Kidney epithelial cell (primary cell): Measurements from ENCODE around the gene TMEM178A. TPM values are rescaled to one million over a fixed set of nuclear protein-coding genes. Genes with fewer than 3 reads are reported as not detected.

Experiments used
- DNase-seq: peaks from one replicate; pipeline ENCODE4 v3.0.0-alpha.2; 2010; ENCODE audit warnings: low read depth
- H3K27me3 ChIP-seq: 2 replicates; pipeline ENCODE4 v1.6.0; 2011; ENCODE audit warnings: low read length; ENCODE audit not compliant: control insufficient read depth, insufficient read depth
- H3K36me3 ChIP-seq: 2 replicates; pipeline ENCODE4 v1.5.1; 2011; ENCODE audit warnings: low read length; ENCODE audit not compliant: control insufficient read depth, insufficient read depth
- H3K4me3 ChIP-seq: 2 replicates; pipeline ENCODE4 v1.5.1; 2011; ENCODE audit warnings: low read depth, mild to moderate bottlenecking, control low read depth, low read length
- total RNA-seq: library from RNA; depleted of rRNA; stranded (reverse); fragments of >200 nt; gene quantifications from 2 replicates; pipeline ENCODE4 v1.2.3, GENCODE V29; 2015
- TF ChIP-seq, protein P1 (sequence below): IDR thresholded peaks from 2 replicates; pipeline ENCODE4 v1.5.1; 2011; ENCODE audit warnings: mild to moderate bottlenecking, moderate library complexity, low read length, control low read depth, inconsistent platforms; ENCODE audit not compliant: insufficient read depth, poor library complexity, severe bottlenecking

TMEM178A gene
- total RNA-seq, 1 donor from 2014 or later: 1.7 TPM

DNA sequence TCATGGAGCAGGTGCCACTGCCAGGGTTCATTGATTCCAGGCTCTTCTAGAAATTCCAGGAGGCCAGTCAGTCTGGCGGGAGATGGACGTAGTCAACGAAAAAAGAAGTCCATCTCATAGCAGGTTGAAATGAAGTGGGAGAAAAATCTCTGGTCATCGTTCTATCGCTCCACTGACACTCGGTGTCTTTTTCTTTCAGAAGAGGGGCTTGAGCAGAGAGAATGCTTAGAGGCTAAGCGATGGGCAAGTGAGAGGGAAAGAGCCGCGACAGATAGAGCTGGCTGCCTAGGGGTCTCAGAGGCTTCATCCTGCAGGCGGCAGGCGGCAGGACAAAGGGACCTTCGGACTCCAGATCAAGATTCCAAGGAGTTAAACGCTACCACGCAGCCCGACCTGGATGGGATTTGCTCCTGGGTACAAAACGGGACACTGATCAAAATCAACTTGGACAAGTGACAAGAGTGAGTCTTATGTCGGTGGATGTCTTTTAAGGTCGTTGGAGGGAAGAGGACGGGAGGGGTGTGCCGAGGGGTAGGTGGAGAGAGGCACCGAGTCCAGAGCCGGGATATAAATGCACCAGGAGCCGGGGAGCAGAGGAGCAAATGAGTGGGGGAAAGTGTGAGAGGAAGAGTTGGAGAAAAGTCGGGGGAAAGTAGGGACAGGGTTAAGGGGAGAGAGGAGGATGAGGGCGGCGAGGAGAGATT, 677 bp upstream of the TMEM178A start:
- no peak for DNase-seq
- Histone ChIP-seq H3K27me3 (peaks cover 24% of the 10 kb centered on the region), H3K4me3 (peak overlapping the region; percentile 12), H3K36me3 (no peaks in the 10 kb centered on the region)
- TF ChIP-seq, protein P1, sequence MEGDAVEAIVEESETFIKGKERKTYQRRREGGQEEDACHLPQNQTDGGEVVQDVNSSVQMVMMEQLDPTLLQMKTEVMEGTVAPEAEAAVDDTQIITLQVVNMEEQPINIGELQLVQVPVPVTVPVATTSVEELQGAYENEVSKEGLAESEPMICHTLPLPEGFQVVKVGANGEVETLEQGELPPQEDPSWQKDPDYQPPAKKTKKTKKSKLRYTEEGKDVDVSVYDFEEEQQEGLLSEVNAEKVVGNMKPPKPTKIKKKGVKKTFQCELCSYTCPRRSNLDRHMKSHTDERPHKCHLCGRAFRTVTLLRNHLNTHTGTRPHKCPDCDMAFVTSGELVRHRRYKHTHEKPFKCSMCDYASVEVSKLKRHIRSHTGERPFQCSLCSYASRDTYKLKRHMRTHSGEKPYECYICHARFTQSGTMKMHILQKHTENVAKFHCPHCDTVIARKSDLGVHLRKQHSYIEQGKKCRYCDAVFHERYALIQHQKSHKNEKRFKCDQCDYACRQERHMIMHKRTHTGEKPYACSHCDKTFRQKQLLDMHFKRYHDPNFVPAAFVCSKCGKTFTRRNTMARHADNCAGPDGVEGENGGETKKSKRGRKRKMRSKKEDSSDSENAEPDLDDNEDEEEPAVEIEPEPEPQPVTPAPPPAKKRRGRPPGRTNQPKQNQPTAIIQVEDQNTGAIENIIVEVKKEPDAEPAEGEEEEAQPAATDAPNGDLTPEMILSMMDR: no peak

DNA sequence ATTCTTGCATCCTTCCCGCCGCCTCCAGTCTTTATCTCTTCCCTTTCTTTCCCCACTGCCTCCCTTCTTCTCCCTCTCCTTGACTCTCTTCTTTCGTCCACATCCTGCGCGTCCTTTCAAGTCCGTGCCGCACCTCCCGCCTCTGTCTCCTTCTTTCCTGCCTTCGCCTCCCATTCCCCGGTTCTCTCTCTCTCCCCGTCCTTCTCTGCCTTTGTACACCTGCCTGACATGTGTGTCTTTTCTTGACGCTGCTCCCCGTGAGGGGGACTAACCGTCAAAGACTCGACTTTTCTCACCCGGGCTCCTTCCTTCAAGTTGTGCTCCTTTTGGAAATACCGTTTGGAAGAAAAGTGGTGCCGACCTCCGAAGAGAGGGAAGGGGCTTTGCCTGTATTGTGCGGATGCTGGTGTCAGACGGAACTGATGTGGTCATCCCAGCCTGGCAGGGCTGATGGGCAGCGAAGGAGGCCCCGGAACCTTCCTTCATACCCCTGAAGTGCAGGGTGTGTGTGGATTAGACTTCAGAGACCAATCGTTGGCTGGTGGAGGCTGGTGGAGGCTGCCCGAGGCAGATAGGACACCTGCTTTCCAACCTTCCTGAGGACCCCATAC, 879 bp downstream of the TMEM178A start:
- TF ChIP-seq, protein P1: no peak

DNA sequence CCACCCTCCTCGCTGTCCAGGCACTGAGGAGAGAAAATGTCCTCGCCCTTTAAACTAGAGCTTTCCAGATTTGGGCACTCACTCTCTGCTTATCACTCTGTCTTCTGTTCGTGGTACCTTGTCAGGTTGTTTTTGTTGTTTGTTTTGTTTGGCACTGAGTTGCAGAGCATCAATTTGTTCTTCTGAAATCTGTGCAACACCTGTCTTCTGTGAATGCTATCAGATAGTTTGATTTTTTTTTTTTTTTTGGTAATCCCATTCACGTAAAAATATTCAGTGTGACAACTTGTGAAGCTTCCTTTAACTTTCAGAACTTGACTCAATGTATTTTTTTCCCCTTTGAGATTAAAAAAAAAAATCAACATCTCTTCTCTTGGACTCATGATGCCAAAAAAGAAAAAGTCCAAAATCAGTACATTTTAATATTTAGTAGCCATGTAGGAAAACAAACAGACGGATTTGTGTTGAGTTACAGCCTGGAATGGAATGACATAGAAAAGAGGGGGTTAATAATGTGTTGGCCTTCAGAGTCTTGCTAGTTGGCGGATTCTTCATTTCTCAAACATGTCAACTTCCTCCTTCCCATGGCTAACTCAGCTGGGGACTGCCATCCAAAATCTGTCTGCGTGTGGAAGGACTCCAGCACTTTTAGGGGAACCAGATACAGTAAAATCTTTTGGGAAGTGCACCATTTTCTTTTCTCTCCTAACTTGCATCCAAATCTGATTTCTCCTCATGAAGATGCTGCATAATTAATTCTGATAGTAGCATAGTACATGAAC, 1.6 kb downstream of the TMEM178A start:
- peaks cover 24% of the 10 kb centered on the region for H3K27me3 ChIP-seq
- peak overlapping the region; percentile 49 for H3K4me3 ChIP-seq
- DNase-seq: no peak

More for the DNA sequence above, 879 bp downstream of the TMEM178A start:
- no peak for DNase-seq
- peak overlapping the region; percentile 49 for H3K4me3 ChIP-seq
- H3K27me3 ChIP-seq: peaks cover 24% of the 10 kb centered on the region
- H3K36me3 ChIP-seq: no peaks in the 10 kb centered on the region

DNA sequence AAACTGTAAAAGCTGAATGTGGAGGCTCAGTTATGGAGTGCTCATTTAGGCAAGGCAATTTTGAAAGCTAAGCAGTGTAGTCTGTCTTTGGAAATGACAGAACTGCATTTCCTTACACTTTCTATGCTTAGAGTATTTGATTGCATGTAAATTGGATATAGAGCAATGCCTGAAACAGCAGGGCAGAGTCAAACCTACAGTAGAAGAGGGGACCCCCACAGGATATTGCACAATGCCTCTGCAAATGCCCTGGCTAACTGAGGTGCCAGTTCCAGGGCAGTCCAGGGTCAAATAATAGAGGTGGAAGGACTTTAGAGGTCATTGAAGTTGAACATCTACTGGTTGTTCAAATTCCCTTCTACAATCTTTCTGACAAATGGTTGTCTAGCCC, 2.2 kb downstream of the TMEM178A start:
- Histone ChIP-seq H3K36me3 (no peaks in the 10 kb centered on the region), H3K4me3 (no peak overlapping the region), H3K27me3 (peaks cover 24% of the 10 kb centered on the region)
- TF ChIP-seq, protein P1: no peak
- no peak for DNase-seq

More for the DNA sequence above, 1.6 kb downstream of the TMEM178A start:
- TF ChIP-seq, protein P1: no peak
- H3K36me3 ChIP-seq: no peaks in the 10 kb centered on the region

DNA sequence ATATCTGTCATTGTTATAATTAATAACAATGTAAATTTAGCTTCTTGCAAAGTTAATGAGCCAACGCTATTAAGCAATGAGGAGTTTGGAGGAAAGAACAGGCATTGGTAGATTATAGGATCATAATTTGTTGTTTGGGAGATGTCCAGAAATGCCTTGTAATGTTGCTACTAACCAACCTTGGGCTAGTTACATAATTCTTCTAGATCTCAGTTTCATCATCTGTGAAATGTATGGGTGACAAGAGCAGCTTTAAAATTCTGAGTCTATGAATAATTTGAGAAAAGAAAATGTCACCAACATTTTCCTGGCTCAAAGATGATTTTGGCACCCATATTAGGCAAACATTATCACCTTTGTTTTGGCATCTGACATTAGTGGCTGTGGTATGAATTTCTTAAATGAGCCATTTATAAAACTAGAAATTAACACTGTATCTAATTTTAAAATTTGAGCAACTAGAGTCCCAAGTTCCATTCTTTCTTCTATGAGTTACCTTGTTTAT, 2.9 kb downstream of the TMEM178A start:
- no peak for DNase-seq
- no peaks in the 10 kb centered on the region for H3K36me3 ChIP-seq
- H3K4me3 ChIP-seq: no peak overlapping the region
- H3K27me3 ChIP-seq: peaks cover 24% of the 10 kb centered on the region
- TF ChIP-seq, protein P1: no peak
